ENCODE results near the gene ADAMTSL2.

ADAMTSL2 gene

GRCh38 chr9:133587466-133587865, 53.0 kb downstream of the ADAMTSL2 start:
- Histone ChIP-seq H3K27me3 (ENCODE audit: insufficient read depth, poor library complexity, severe bottlenecking) (peaks cover 24% of the 10 kb centered on the region), H3K4me3 (replicated peaks; ENCODE audit: insufficient read depth, low read length) (no peak overlapping the region), H3K27ac (replicated peaks) (no peak overlapping the region)
- DNase-seq (ENCODE audit: low read depth in 1 of 2, low spot score in 1 of 2), result no peak
- TF ChIP-seq POLR2AphosphoS5 (IDR thresholded peaks at IDR 0.05; ENCODE audit: low read depth), result no peak
- no peak for TF ChIP-seq CTCF (IDR thresholded peaks at IDR 0.05; ENCODE audit: insufficient read depth, low read length)
- no peak for TF ChIP-seq GABPA (IDR thresholded peaks at IDR 0.05; ENCODE audit: low read depth)
- no peak for TF ChIP-seq SPI1 (IDR thresholded peaks at IDR 0.05; ENCODE audit: borderline replicate concordance, low read depth)
- TF ChIP-seq REST (IDR thresholded peaks at IDR 0.05; ENCODE audit: insufficient replicate concordance, low read depth), result no peak

- H3K27ac ChIP-seq (replicated peaks), result no peak overlapping the region
- no peak overlapping the region for H3K4me3 ChIP-seq (replicated peaks; ENCODE audit: insufficient read depth, low read length)
- no peak for DNase-seq (ENCODE audit: low read depth in 1 of 2, low spot score in 1 of 2)
- TF ChIP-seq SPI1 (IDR thresholded peaks at IDR 0.05; ENCODE audit: borderline replicate concordance, low read depth) (no peak), REST (IDR thresholded peaks at IDR 0.05; ENCODE audit: insufficient replicate concordance, low read depth) (no peak), GABPA (IDR thresholded peaks at IDR 0.05; ENCODE audit: low read depth) (no peak), CTCF (IDR thresholded peaks at IDR 0.05; ENCODE audit: insufficient read depth, low read length) (no peak), POLR2AphosphoS5 (IDR thresholded peaks at IDR 0.05; ENCODE audit: low read depth) (no peak)
- H3K27me3 ChIP-seq (ENCODE audit: insufficient read depth, poor library complexity, severe bottlenecking), result peaks cover 18% of the 10 kb centered on the region
These were observed 55.1 kb downstream of the ADAMTSL2 start for GRCh38 chr9:133589454-133590227.

- Histone ChIP-seq H3K4me3 (replicated peaks; ENCODE audit: insufficient read depth, low read length) (no peak overlapping the region), H3K27me3 (ENCODE audit: insufficient read depth, poor library complexity, severe bottlenecking) (peaks cover 12% of the 10 kb centered on the region), H3K27ac (replicated peaks) (no peak overlapping the region)
- no peak for DNase-seq (ENCODE audit: low read depth in 1 of 2, low spot score in 1 of 2)
- TF ChIP-seq CTCF (IDR thresholded peaks at IDR 0.05; ENCODE audit: insufficient read depth, low read length) (no peak), REST (IDR thresholded peaks at IDR 0.05; ENCODE audit: insufficient replicate concordance, low read depth) (no peak), POLR2AphosphoS5 (IDR thresholded peaks at IDR 0.05; ENCODE audit: low read depth) (no peak), GABPA (IDR thresholded peaks at IDR 0.05; ENCODE audit: low read depth) (no peak)
These were observed 55.8 kb downstream of the ADAMTSL2 start for GRCh38 chr9:133590231-133590855.

All from HL-60 (cell line).